Right lobe of liver (tissue), 4 donors: Measurements from ENCODE around the gene GNB1L.

ENCODE experiments used
- CTCF ChIP-seq, 4 donors: fragments of 200-600 bp in 3 of 4; fragments of 450-650 bp in 1 of 4; IDR thresholded peaks; one replicate each; pipeline versions ENCODE4 v1.5.1 to v1.8.0; 2016 to 2022; ENCODE audit warnings: antibody characterized with exemption in 4 of 4, mild to moderate bottlenecking in 2 of 4
- POLR2A ChIP-seq: fragments of 450-650 bp; IDR thresholded peaks from one replicate; pipeline ENCODE4 v1.6.1; 2017; ENCODE audit warnings: antibody characterized with exemption, mild to moderate bottlenecking
- donor health status: DM: no; HTN: no; CAD: no.
- donor health status: DM: no; HTN: no; CAD: no.
- donor health status: DM: no; HTN: yes; CAD: no.

DNA sequence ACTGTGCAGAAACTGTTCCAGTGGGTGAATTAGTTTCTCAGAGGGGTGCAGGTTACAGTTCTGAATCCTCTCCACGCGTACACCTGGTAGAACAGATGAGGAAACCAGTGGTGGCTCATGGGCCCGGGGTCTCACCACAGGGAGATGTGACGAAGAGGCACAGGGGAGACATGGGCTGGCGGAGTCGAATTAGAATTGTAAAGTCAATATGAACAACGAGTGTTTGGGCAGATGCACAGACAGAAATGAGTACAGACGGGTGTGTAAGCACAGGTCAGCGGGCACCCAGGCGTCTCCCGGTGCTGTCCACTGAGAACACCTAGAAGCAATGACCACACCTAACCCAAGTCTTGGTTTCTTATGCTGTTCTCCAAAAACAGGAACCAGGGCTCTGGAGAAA lies 41.8 kb downstream of the GNB1L start:
- no peak for TF ChIP-seq CTCF (IDR thresholded peaks at IDR 0.05)
- no peak for TF ChIP-seq POLR2A
